Keratinocyte (primary cell): ENCODE measurements around the gene TMEM26.

Source experiments
- EZH2 ChIP-seq: IDR thresholded peaks from one replicate; pipeline ENCODE4 v1.6.1; 2012; ENCODE audit warnings: inconsistent platforms, mild to moderate bottlenecking, low read length, moderate library complexity
- TF ChIP-seq, protein P1 (sequence below), 3 experiments: IDR thresholded peaks in 1 of 3; conservative IDR thresholded peaks in 1 of 3; optimal IDR thresholded peaks in 1 of 3; 2 replicates in 2 of 3; 3 replicates in 1 of 3; pipeline versions ENCODE3 to v1.5.1; 2011; ENCODE audit warnings: low read length in 3 of 3, mild to moderate bottlenecking in 3 of 3, moderate library complexity in 2 of 3, control low read depth in 1 of 3, inconsistent platforms in 1 of 3; ENCODE audit not compliant: insufficient read depth in 2 of 3; ENCODE audit errors: extremely low read depth in 1 of 3

DNA sequence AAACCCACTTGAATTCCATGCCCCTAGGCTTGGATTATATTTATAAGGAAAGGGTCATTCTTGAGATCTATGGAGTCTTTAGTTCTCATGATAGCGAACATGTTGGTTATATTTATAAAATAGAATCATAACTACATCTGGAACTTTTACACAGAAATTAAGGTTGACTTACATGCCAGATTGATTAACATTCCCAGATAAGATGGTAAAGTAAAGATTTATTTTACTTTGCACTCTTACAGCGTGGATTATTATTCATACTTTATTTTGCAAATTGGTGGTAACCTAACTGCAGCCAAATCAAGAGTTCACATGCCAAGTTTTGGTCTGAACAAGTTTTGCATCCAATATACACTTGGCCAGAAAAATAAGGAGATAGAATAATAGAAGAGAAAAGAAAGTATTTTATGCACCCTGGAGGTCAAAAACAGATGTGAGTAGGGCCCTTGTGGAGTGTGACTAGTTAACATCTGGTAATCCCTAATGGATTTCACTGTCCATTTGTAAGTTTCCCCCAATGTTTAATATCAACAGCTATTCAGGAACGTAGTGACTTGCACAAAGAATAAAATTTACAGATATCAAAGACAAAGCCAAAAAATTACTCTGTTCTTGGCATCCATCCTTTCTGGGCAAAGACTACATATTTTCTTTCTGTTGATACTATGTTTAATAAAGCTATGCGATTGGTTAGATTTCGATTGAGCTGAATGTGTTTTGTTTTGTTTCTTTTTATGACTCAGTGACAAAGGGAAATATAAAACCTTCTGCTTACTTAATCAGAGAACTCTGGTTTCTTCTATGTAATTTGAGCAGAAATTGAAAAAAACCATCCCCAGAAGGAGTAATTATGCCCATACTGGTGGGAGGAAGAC is 10.1 kb upstream of the TMEM26 start:
- TF ChIP-seq, protein P1, sequence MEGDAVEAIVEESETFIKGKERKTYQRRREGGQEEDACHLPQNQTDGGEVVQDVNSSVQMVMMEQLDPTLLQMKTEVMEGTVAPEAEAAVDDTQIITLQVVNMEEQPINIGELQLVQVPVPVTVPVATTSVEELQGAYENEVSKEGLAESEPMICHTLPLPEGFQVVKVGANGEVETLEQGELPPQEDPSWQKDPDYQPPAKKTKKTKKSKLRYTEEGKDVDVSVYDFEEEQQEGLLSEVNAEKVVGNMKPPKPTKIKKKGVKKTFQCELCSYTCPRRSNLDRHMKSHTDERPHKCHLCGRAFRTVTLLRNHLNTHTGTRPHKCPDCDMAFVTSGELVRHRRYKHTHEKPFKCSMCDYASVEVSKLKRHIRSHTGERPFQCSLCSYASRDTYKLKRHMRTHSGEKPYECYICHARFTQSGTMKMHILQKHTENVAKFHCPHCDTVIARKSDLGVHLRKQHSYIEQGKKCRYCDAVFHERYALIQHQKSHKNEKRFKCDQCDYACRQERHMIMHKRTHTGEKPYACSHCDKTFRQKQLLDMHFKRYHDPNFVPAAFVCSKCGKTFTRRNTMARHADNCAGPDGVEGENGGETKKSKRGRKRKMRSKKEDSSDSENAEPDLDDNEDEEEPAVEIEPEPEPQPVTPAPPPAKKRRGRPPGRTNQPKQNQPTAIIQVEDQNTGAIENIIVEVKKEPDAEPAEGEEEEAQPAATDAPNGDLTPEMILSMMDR (optimal IDR thresholded peaks at IDR 0.05 in 1 of 3, IDR thresholded peaks at IDR 0.05 in 1 of 3, conservative IDR thresholded peaks at IDR 0.05 in 1 of 3; ENCODE audit: extremely low read depth in 1 of 3, insufficient read depth in 2 of 3, low read length in 3 of 3): no peak
- TF ChIP-seq EZH2: no peak
